Ovary (tissue), 1 donor: Measurements from ENCODE around the gene BATF.

Source experiments
- EP300 ChIP-seq: sonication (generic); formaldehyde crosslinking; IDR thresholded peaks from one replicate; pipeline ENCODE4 v1.6.1; 2017; ENCODE audit warnings: antibody characterized with exemption
- POLR2A ChIP-seq: fragments of 450-650 bp; IDR thresholded peaks from one replicate; pipeline ENCODE4 v1.6.1; 2017; ENCODE audit warnings: antibody characterized with exemption, mild to moderate bottlenecking, moderate library complexity

DNA sequence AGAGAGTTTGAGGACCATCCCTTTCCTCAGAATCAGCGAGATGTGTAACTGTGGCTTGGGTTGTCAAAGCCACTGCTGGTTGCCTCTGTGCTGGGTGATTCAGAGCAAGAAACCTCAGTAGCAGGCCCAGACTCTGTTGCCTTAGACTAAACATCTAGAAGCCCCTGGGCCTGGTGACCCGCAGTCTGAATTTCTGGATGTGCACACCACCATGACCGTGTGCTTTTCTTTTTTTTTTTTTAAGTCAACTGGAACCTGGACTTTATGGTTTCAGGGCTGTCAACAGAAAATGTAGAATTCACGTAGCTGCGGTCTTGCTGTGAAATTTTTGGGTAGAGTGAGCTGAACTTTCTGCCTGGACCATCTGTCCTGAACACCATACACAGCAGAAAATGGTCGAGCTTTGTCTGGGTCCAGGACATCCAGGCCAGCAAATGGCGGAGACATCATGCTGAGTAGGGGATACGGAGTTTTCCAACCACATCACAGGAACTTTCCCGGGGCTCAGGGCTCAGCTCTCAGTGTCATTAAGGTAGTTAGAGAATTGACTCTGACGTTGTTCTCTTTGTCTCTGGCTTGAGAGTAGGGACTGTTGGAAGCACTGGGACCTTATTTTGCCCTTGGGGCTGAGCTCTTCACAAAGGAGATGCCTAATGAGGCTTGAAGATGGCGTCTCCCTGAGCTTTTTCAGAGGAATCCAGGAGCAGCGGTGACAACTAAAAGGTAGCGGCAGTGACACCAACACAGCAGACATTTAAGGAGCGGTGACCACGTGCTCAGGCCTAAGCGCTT lies 23.0 kb upstream of the BATF start:
- TF ChIP-seq POLR2A (no peak), EP300 (no peak)
